Prostate gland (tissue), 2 donors: ENCODE results near the gene HEXB. TPM values are rescaled to one million over a fixed set of nuclear protein-coding genes. Genes with fewer than 3 reads are reported as not detected.

ENCODE experiments used
- DNase-seq: peaks from one replicate; pipeline ENCODE4 v3.0.0-alpha.2; 2019; ENCODE audit warnings: low spot score
- H3K27ac ChIP-seq, 2 donors: fragments of 200-600 bp; sonication (generic); 2 replicates each; pipeline ENCODE4 v1.5.1; 2017 to 2019
- H3K27me3 ChIP-seq: fragments of 200-600 bp; sonication (generic); replicated peaks from 2 replicates; pipeline ENCODE4 v1.5.1; 2019; ENCODE audit not compliant: insufficient read depth
- H3K36me3 ChIP-seq, 2 donors: fragments of 200-600 bp; sonication (generic); 1 replicate in 1 of 2; 2 replicates in 1 of 2; pipeline versions ENCODE4 v1.5.1 to v1.8.1; 2017 to 2019
- H3K4me1 ChIP-seq: fragments of 200-600 bp; sonication (generic); replicated peaks from 2 replicates; pipeline ENCODE4 v1.5.1; 2019
- H3K4me3 ChIP-seq, 2 donors: fragments of 200-600 bp; sonication (generic); 2 replicates each; pipeline ENCODE4 v1.5.1; 2017 to 2019
- H3K9me3 ChIP-seq: fragments of 200-600 bp; sonication (generic); 2 replicates; pipeline ENCODE4 v1.5.1; 2017
- CTCF ChIP-seq, 4 experiments: fragments of 200-600 bp in 2 of 4; fragments of 450-650 bp in 2 of 4; sonication (generic) in 2 of 4; IDR thresholded peaks; 1 replicate in 3 of 4; 2 replicates in 1 of 4; pipeline ENCODE4 v1.5.1; 2016 to 2019; ENCODE audit warnings: antibody characterized with exemption in 4 of 4, mild to moderate bottlenecking in 2 of 4, moderate library complexity in 2 of 4
- POLR2A ChIP-seq: fragments of 450-650 bp; IDR thresholded peaks from one replicate; pipeline ENCODE4 v1.6.1; 2016; ENCODE audit warnings: antibody characterized with exemption, mild to moderate bottlenecking
- POLR2AphosphoS5 ChIP-seq: sonication (generic); formaldehyde crosslinking; IDR thresholded peaks from one replicate; pipeline ENCODE4 v1.6.1; 2017; ENCODE audit warnings: antibody characterized with exemption
- WGBS: methylation state at CpG from one replicate; pipeline ENCODE4 v1.1.5; 2018; 5-methylcytosine and 5-hydroxymethylcytosine counted together
- intact Hi-C: fragments of 100-400 bp; cut with DNase I; formaldehyde crosslinking; loops from one replicate; pipeline ENCODE4 v1.14.2; 2022
- total RNA-seq, 2 donors: library from RNA; depleted of rRNA; stranded (reverse); fragments of >200 nt; gene quantifications; one replicate each; pipeline ENCODE4 v1.1.0, GENCODE V29; 2016

HEXB gene
- total RNA-seq, 2 donors from 2014 or later, result 149 to 178 TPM

DNA sequence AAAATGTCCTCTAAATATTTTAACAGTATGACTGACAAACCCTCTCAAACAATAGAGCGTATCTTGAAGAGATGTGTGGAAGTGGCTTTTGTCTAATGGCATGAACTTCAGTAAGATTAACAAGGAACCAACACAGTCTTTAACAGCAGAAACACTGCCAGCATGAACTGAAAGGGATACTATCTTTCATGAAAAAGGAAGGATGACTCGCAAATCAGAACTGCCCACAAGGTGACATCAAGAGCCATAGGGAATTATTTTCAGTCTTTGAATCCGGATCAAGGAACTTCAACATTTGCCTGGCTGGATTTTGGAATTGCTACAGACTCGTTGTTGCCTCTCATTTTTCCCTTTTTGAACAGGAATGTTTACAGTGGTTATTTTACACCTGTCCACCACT lies 5.1 kb upstream of the HEXB start:
- no peak for TF ChIP-seq CTCF (IDR thresholded peaks at IDR 0.05)
- TF ChIP-seq POLR2A, result no peak
- no peak for TF ChIP-seq POLR2AphosphoS5
- no peak for DNase-seq
- 64% methylated on average over 4 of the region's 4 CpGs for WGBS
- Histone ChIP-seq H3K27me3 (no peaks in the 10 kb centered on the region), H3K9me3 (no peaks in the 10 kb centered on the region), H3K36me3 (no peaks in the 10 kb centered on the region), H3K27ac (no peak overlapping the region), H3K4me3 (no peak overlapping the region), H3K4me1 (no peaks in the 10 kb centered on the region)
- intact Hi-C loops, result loop anchor here (10.0 kb wide), 1 partner anchor 1575 kb away; no protein-coding TSS in a partner anchor

DNA sequence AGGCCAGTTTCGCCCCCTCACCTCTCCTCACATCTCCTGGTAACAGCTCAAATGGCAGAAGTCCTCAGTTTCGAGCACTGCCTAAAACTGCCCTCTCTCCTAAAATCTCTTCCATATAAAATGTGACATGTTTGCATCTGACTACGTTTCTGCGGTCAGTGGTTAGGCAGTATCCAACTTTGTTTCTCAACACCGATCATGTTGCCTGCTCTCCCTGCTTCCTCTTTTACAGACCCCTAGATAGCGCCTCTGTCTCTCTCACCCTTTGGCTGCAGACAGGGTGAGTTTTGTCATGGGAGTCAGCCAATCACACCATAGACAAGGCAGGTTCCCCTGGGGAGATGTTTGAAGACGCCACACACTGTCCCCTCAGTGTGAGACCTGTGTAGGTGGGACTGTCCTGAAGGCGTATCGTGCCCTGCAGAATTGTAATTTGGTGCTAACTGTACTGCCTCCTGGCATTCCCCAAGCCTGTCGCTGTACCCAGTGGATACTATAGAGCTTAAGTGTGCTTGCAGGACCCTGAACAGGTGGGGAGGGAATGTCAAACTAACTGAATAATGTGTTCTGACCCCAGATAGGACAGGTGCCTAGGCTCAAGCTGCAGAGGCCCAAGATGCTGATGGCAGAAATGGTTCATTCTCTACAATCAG lies 1.1 kb downstream of the HEXB start:
- intact Hi-C loops, result no loop called here
- H3K27me3 ChIP-seq, result no peaks in the 10 kb centered on the region
- no peaks in the 10 kb centered on the region for H3K4me1 ChIP-seq
- no peak for DNase-seq
- peak overlapping the region; percentile 70 to 72 for H3K4me3 ChIP-seq
- H3K36me3 ChIP-seq, result no peaks in the 10 kb centered on the region
- TF ChIP-seq POLR2A (no peak), CTCF (IDR thresholded peaks at IDR 0.05) (no peak), POLR2AphosphoS5 (no peak)
- H3K27ac ChIP-seq, result peak overlapping the region; percentile 79 to 84
- H3K9me3 ChIP-seq, result no peaks in the 10 kb centered on the region
- 38% methylated on average over 10 of the region's 10 CpGs for WGBS

DNA sequence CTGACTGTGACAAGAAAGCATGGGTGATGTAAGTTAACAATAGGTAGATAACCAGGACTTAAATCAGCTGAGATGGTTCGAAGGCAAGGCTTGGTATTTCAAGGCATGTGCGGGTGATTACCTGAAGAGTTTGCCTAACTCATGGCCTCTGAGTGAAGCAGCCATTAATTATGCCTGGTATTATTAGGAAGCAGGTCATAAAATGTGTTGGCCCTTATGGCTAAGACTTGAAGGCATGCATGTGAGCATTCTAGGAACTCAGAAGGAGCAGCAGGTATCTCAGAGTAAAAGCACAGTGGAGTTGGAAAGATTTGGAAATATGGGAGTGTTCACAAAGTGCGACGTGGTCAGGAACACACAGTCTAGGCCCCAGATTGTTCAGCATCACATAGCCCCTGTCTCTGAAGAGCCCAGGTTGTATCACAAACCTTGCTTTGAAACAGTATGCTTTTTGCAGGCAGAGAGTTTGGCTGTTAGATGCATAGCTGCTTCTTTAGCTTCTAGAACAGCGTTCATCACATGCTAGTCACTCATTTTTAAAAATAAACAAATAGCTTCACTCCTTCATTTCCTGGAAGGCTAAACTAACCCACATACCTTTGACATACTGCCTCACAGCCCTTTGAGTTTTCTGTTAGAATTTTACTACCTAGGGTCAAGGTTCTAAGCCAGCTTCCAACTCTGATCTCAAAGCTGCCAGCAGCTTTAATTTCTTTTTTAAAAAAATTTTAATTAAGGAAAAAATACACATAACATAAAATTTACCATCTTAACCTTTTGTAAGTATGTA lies 2.1 kb downstream of the HEXB start:
- no peak overlapping the region for H3K4me3 ChIP-seq

GRCh38 chr5:74693191-74693590 lies 8.2 kb downstream of the HEXB start:
- Histone ChIP-seq H3K27ac (no peak overlapping the region), H3K36me3 (no peaks in the 10 kb centered on the region), H3K9me3 (no peaks in the 10 kb centered on the region), H3K4me3 (no peak overlapping the region), H3K27me3 (no peaks in the 10 kb centered on the region), H3K4me1 (no peaks in the 10 kb centered on the region)
- 89% methylated on average over 4 of the region's 4 CpGs for WGBS
- intact Hi-C loops, result no loop called here
- DNase-seq, result no peak
- TF ChIP-seq POLR2AphosphoS5, result no peak
- TF ChIP-seq CTCF (IDR thresholded peaks at IDR 0.05), result no peak
- TF ChIP-seq POLR2A, result no peak

More for the DNA sequence above, 2.1 kb downstream of the HEXB start:
- DNase-seq, result no peak
- no peak for TF ChIP-seq POLR2A
- no peak for TF ChIP-seq CTCF (IDR thresholded peaks at IDR 0.05)
- TF ChIP-seq POLR2AphosphoS5, result no peak
- 88% methylated on average over 5 of the region's 5 CpGs for WGBS
- Histone ChIP-seq H3K9me3 (no peaks in the 10 kb centered on the region), H3K4me1 (no peaks in the 10 kb centered on the region), H3K36me3 (no peaks in the 10 kb centered on the region), H3K27me3 (no peaks in the 10 kb centered on the region), H3K27ac (no peak overlapping the region)
- intact Hi-C loops, result no loop called here
